KMS-11 (cell line): ENCODE measurements around the gene TLX2.

Source experiments
- H2AFZ ChIP-seq: fragments of 200-600 bp; sonication (generic); 2 replicates; pipeline ENCODE4 v1.6.1; 2016; ENCODE audit warnings: antibody characterized with exemption, mixed run types, low read depth
- H3K27ac ChIP-seq: fragments of 200-600 bp; sonication (generic); 2 replicates; pipeline ENCODE4 v1.6.1; 2016; ENCODE audit warnings: mild to moderate bottlenecking, mixed run types
- H3K27me3 ChIP-seq: fragments of 200-600 bp; sonication (generic); 2 replicates; pipeline ENCODE4 v1.6.1; 2017; ENCODE audit warnings: mild to moderate bottlenecking, low read depth, mixed run types, moderate library complexity; ENCODE audit not compliant: insufficient read depth
- H3K36me3 ChIP-seq: fragments of 200-600 bp; sonication (generic); 2 replicates; pipeline ENCODE4 v1.6.1; 2017; ENCODE audit warnings: mild to moderate bottlenecking, mixed run types; ENCODE audit not compliant: insufficient read depth
- H3K4me1 ChIP-seq: fragments of 200-600 bp; sonication (generic); 2 replicates; pipeline ENCODE4 v1.6.1; 2016; ENCODE audit warnings: mild to moderate bottlenecking, low read depth, mixed run types; ENCODE audit not compliant: poor library complexity, severe bottlenecking
- H3K4me2 ChIP-seq: fragments of 200-600 bp; sonication (generic); 2 replicates; pipeline ENCODE4 v1.7.0; 2016; ENCODE audit warnings: mild to moderate bottlenecking, mixed run types
- H3K4me3 ChIP-seq: fragments of 200-600 bp; sonication (generic); IDR thresholded peaks from 2 replicates; pipeline ENCODE4 v1.6.1; 2017; ENCODE audit warnings: low read depth, low read length, mixed read lengths; ENCODE audit not compliant: insufficient read depth
- H3K79me2 ChIP-seq: fragments of 200-600 bp; sonication (generic); 2 replicates; pipeline ENCODE4 v1.6.1; 2016; ENCODE audit warnings: low read depth, mixed run types; ENCODE audit not compliant: insufficient read depth
- H3K9ac ChIP-seq: fragments of 200-600 bp; sonication (generic); 2 replicates; pipeline ENCODE4 v1.6.1; 2016; ENCODE audit warnings: mild to moderate bottlenecking, mixed run types
- H4K20me1 ChIP-seq: fragments of 200-600 bp; sonication (generic); 2 replicates; pipeline ENCODE4 v1.6.1; 2016; ENCODE audit warnings: mild to moderate bottlenecking, mixed run types; ENCODE audit not compliant: insufficient read depth
- TF ChIP-seq, protein P1 (sequence below): fragments of 200-600 bp; sonication (generic); conservative IDR thresholded peaks from 2 replicates; pipeline ENCODE4 v1.6.1; 2017; ENCODE audit warnings: low read depth, mild to moderate bottlenecking, antibody characterized with exemption, low read length, moderate library complexity, mixed read lengths

TLX2 gene

DNA sequence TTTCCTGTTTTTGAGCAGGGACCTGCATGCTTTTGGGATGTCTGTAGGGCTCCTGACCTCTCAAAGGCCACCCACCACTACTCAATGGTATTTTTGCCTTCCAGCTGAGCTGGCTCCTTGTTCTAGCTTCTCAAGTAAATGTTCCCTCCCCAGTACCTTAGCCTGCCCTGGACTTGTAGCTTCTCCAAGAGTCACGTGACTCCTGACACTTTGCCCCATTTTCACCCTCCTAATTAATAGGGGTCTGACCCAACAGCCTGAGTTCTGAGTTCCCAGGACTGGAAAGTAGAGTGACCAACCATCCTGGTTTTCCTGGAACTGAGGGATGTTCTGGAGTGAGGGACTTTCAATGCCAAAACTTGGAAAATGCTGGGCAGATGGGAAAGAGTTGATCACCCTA, 18.8 kb upstream of the TLX2 start:
- no peak overlapping the region for H3K4me3 ChIP-seq
- no peaks in the 10 kb centered on the region for H3K79me2 ChIP-seq
- TF ChIP-seq, protein P1, sequence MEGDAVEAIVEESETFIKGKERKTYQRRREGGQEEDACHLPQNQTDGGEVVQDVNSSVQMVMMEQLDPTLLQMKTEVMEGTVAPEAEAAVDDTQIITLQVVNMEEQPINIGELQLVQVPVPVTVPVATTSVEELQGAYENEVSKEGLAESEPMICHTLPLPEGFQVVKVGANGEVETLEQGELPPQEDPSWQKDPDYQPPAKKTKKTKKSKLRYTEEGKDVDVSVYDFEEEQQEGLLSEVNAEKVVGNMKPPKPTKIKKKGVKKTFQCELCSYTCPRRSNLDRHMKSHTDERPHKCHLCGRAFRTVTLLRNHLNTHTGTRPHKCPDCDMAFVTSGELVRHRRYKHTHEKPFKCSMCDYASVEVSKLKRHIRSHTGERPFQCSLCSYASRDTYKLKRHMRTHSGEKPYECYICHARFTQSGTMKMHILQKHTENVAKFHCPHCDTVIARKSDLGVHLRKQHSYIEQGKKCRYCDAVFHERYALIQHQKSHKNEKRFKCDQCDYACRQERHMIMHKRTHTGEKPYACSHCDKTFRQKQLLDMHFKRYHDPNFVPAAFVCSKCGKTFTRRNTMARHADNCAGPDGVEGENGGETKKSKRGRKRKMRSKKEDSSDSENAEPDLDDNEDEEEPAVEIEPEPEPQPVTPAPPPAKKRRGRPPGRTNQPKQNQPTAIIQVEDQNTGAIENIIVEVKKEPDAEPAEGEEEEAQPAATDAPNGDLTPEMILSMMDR, result no peak
- H3K27me3 ChIP-seq, result no peaks in the 10 kb centered on the region
- no peak overlapping the region for H3K9ac ChIP-seq
- H3K27ac ChIP-seq, result no peak overlapping the region
- no peaks in the 10 kb centered on the region for H3K4me1 ChIP-seq
- H3K36me3 ChIP-seq, result no peaks in the 10 kb centered on the region
- no peak overlapping the region for H3K4me2 ChIP-seq
- H4K20me1 ChIP-seq, result no peaks in the 10 kb centered on the region
- H2AFZ ChIP-seq, result no peak overlapping the region

DNA sequence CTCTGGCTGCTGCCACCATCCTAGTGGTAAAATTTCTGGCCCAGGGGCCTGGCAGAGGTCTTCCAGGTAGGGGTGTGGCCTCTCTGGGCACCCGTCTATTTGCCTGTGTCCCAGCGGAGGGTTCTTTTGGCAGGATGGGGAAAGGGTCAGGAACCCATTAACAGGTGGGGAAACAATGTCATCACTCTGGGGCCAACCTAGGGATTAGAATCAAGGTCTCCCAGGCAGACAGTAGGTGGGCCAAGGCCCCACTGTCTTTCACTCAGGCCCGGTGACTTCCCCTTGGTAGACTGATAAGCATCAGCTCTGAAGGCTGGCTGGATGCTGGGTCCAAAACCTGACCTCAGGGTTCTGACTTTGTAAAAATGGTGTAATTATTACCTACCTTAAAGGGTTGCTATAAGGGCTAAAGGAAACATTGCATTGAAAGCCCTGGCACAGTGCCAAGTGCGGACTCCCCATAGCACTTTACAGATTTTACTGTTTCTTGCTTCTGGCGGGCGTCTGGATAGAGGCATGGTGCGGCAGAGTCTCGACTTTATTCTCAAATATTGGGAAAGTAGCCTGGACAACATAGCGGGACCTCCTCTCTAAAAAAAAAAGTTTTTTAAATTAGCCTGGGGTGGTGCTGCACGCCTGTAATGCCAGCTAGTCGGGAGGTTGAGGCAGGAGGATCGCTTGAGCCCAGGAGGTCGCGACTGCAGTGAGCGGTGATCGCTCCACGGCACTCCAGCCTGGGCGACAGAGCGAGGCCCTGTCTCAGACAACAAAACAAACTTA, 17.1 kb upstream of the TLX2 start:
- no peaks in the 10 kb centered on the region for H3K79me2 ChIP-seq
- TF ChIP-seq, protein P1, result no peak
- H3K4me3 ChIP-seq, result no peak overlapping the region
- no peak overlapping the region for H3K27ac ChIP-seq
- peaks cover 5% of the 10 kb centered on the region for H3K4me1 ChIP-seq
- H3K4me2 ChIP-seq, result no peak overlapping the region
- no peaks in the 10 kb centered on the region for H4K20me1 ChIP-seq
- H3K9ac ChIP-seq, result no peak overlapping the region
- no peaks in the 10 kb centered on the region for H3K36me3 ChIP-seq
- peaks cover 3% of the 10 kb centered on the region; the same call in 1 of the 2 replicates for H3K27me3 ChIP-seq
- H2AFZ ChIP-seq, result no peak overlapping the region

DNA sequence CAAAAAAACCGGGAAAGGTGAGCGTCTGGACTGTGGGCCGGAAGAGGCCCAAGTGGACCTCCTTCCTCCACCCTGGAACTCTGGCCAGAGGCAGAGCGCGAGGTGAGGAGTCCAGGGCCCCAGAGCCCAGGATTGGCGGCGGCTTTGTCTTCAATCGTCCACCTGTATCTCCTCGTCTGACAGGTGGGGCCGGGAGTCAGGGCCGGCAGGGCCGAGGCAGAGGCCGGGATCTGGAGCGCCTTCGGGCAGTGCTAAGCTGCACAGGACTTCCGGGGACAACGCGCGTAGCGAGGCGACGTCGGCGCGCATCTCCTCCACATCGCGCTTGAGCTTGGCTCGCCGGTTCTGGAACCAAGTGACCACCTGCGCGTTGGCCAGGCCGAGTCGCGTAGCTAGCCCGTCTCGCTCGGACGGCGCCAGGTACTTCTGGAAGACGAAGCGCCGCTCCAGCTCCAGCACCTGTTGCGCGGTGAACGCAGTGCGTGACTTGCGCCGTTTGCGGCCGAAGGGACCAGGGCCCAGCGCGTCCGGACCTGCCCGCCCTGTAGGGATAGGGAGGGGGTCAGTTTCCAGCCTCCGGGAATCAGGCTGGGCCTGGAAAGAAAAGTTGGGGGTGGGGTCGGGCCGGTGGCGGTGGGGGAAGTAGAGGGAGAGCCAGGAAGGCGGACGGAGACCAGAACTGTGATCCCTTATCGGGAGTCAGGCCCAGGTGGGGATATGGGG, 16.3 kb upstream of the TLX2 start:
- no peaks in the 10 kb centered on the region for H3K79me2 ChIP-seq
- TF ChIP-seq, protein P1, result no peak
- H2AFZ ChIP-seq, result no peak overlapping the region
- H3K4me2 ChIP-seq, result no peak overlapping the region
- peaks cover 10% of the 10 kb centered on the region; the same call in 1 of the 2 replicates for H3K27me3 ChIP-seq
- H3K4me3 ChIP-seq, result no peak overlapping the region
- peaks cover 10% of the 10 kb centered on the region for H3K4me1 ChIP-seq
- no peaks in the 10 kb centered on the region for H3K36me3 ChIP-seq
- H3K9ac ChIP-seq, result no peak overlapping the region
- H4K20me1 ChIP-seq, result no peaks in the 10 kb centered on the region
- H3K27ac ChIP-seq, result no peak overlapping the region

DNA sequence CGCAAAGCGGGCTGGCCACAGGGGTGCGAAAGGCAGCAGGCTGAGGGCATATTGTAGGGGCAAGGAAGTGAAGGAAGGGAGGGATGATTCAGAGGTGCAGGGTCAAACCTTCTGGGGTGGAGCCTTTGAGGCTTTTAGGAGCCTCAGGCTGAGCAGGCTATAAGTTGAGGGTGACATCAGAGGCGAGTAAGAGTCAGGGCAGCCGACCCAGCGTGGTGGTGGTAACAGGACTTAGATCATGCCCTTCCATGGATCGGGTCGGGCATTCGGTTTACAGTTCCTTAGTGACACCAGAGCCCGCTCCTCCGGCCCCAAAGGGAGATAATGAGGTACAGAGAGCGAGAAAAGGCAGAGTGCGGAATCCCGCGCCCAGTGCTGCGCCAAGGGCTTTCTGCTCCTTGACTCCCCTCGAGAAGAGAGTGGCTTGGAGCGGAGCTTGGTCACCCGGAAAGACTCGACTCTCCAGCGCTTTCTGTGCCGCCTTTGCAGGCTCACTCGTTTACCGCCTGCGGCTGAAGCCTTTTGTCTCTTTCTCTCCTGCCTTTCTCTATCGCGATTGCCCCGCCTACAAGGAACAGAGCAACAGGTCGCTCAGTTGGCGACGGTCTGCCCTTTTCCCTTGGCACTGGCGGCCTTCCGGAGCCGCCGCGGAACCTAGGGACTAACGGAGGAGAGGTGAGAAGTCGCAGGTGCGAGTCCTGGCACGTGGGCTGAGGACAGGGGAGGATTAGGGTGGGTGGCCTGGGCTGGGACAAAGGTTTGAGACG, 15.6 kb upstream of the TLX2 start:
- Histone ChIP-seq H3K27ac (no peak overlapping the region), H3K36me3 (no peaks in the 10 kb centered on the region), H3K4me3 (no peak overlapping the region), H2AFZ (no peak overlapping the region), H3K79me2 (no peaks in the 10 kb centered on the region), H3K4me1 (peaks cover 10% of the 10 kb centered on the region), H3K27me3 (peaks cover 12% of the 10 kb centered on the region; the same call in 1 of the 2 replicates), H3K4me2 (no peak overlapping the region), H3K9ac (no peak overlapping the region), H4K20me1 (no peaks in the 10 kb centered on the region)
- TF ChIP-seq, protein P1, result no peak
